RWPE2 (cell line): ENCODE results near the gene SDF2.

Experiments
- ATAC-seq: fragments of 200-7000 bp; cut with Tn5 transposase; 3 replicates; pipeline ENCODE4 v1.9.1; 2021; ENCODE audit warnings: low read depth
- DNase-seq: peaks from one replicate; pipeline ENCODE4 v3.0.0-alpha.2; 2020; ENCODE audit warnings: low spot score
- H3K27ac ChIP-seq: fragments of 450-650 bp; 2 replicates; pipeline ENCODE4 v1.5.1; 2017; ENCODE audit warnings: mild to moderate bottlenecking; ENCODE audit not compliant: poor library complexity, severe bottlenecking
- H3K27me3 ChIP-seq: fragments of 250-450 bp; sonication (Bioruptor Pico); 2 replicates; pipeline ENCODE4 v1.5.1; 2021; ENCODE audit warnings: mild to moderate bottlenecking, moderate library complexity; ENCODE audit not compliant: insufficient read depth, poor library complexity, severe bottlenecking
- H3K36me3 ChIP-seq: fragments of 250-450 bp; sonication (Bioruptor Pico); 2 replicates; pipeline ENCODE4 v1.5.1; 2020; ENCODE audit warnings: low read depth, mild to moderate bottlenecking, moderate library complexity
- H3K4me1 ChIP-seq: fragments of 250-450 bp; sonication (Bioruptor Pico); 2 replicates; pipeline ENCODE4 v1.5.1; 2021; ENCODE audit warnings: mild to moderate bottlenecking, moderate library complexity; ENCODE audit not compliant: insufficient read depth, poor library complexity, severe bottlenecking
- H3K4me3 ChIP-seq: fragments of 250-450 bp; sonication (Bioruptor Pico); 2 replicates; pipeline ENCODE4 v1.5.1; 2021; ENCODE audit warnings: mild to moderate bottlenecking, moderate library complexity; ENCODE audit not compliant: severe bottlenecking
- H3K9me3 ChIP-seq: fragments of 250-450 bp; sonication (Bioruptor Pico); 2 replicates; pipeline ENCODE4 v1.5.1; 2021; ENCODE audit warnings: mild to moderate bottlenecking, moderate library complexity; ENCODE audit not compliant: severe bottlenecking
- TF ChIP-seq, protein P1 (sequence below): fragments of 450-650 bp; IDR thresholded peaks from one replicate; pipeline ENCODE4 v1.5.1; 2017; ENCODE audit warnings: mild to moderate bottlenecking, moderate library complexity; ENCODE audit not compliant: poor library complexity, severe bottlenecking

SDF2 gene

DNA sequence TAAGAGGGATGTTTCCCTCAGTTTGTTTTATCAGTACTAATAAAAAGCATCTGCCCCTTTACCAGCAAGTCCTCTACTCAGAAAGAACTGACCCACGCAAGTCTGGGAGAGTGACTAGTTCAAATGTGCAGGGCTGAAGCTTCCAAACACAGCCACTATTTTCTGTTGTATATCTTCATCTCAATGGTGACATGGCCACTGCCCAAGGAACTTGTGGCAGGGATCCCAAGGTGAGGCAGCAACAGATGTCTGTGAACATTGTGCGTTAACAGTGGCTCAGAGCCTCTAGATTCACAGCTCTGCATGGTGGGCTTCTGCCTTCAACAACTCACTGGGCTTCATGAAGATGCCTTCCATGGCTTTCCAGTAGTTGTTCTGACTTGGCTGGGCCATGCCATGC is 13.0 kb downstream of the SDF2 start:
- TF ChIP-seq, protein P1, sequence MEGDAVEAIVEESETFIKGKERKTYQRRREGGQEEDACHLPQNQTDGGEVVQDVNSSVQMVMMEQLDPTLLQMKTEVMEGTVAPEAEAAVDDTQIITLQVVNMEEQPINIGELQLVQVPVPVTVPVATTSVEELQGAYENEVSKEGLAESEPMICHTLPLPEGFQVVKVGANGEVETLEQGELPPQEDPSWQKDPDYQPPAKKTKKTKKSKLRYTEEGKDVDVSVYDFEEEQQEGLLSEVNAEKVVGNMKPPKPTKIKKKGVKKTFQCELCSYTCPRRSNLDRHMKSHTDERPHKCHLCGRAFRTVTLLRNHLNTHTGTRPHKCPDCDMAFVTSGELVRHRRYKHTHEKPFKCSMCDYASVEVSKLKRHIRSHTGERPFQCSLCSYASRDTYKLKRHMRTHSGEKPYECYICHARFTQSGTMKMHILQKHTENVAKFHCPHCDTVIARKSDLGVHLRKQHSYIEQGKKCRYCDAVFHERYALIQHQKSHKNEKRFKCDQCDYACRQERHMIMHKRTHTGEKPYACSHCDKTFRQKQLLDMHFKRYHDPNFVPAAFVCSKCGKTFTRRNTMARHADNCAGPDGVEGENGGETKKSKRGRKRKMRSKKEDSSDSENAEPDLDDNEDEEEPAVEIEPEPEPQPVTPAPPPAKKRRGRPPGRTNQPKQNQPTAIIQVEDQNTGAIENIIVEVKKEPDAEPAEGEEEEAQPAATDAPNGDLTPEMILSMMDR: no peak
- Histone ChIP-seq H3K27me3 (no peaks in the 10 kb centered on the region), H3K27ac (no peak overlapping the region), H3K4me3 (no peak overlapping the region), H3K4me1 (peaks cover 6% of the 10 kb centered on the region), H3K36me3 (peaks cover 37% of the 10 kb centered on the region), H3K9me3 (no peaks in the 10 kb centered on the region)
- no peak for DNase-seq
- no peak for ATAC-seq

DNA sequence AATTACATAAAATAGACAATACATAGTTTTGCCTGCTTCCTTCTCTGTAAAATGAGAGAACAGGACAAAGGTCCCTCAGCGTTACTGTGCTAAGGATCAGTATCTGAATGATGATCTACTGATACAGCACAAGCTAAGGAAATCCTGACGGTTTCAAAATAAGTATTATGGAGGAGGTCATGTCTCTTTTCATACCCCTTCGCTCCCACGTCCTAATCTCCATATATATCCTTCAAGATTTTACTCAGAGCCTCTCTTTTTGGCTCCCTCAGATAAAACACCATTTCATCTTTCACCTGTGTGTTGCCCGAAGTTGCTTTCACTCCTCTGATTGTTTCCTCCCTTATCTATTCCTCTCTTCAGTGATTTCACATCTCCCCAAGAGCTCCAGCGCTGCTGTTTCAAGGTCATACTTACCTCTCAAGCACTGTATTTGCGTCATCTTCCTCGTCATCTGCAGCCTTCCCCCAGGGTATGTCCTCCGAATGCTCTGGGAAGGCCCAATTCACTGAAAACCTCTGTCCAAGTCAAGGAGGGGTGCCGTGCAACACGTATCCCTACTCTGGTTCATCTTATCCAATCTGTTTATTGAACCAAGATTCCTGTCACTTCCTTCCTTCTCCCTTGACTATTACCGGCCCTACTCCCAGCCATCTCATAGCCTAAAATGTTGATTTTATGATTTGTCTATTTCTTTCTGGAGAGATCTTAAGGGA is 15.5 kb downstream of the SDF2 start:
- DNase-seq (no peak), ATAC-seq (no peak)
- peaks cover 46% of the 10 kb centered on the region for H3K36me3 ChIP-seq
- H3K9me3 ChIP-seq: no peaks in the 10 kb centered on the region
- peak overlapping the region; percentile 48 for H3K27ac ChIP-seq
- no peaks in the 10 kb centered on the region for H3K27me3 ChIP-seq
- H3K4me3 ChIP-seq: peak overlapping the region; percentile 39
- TF ChIP-seq, protein P1: no peak
- peaks cover 8% of the 10 kb centered on the region for H3K4me1 ChIP-seq

DNA sequence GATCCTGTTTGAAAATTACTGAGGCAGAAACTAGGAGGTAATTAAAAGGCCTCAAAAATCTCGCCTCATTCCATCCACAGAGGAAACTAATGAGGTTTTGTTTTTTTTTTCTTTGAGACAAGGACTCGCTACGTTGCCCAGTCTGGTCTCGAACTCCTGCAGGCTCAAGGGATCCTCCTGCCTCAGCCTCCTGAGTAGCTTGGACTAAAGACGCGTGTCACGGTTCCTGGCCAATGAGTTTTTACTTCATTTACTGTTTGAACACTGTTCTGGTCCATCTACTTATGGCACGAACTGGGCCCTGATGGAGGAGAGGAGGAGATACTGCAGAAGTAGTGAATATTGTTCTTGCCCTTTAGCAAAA is 16.1 kb downstream of the SDF2 start:
- H3K4me3 ChIP-seq: peak overlapping the region; percentile 39
- peaks cover 47% of the 10 kb centered on the region for H3K36me3 ChIP-seq
- TF ChIP-seq, protein P1: no peak
- no peak for ATAC-seq
- peaks cover 8% of the 10 kb centered on the region for H3K4me1 ChIP-seq
- peak overlapping the region; percentile 48 for H3K27ac ChIP-seq
- DNase-seq: no peak
- H3K9me3 ChIP-seq: no peaks in the 10 kb centered on the region
- H3K27me3 ChIP-seq: no peaks in the 10 kb centered on the region

DNA sequence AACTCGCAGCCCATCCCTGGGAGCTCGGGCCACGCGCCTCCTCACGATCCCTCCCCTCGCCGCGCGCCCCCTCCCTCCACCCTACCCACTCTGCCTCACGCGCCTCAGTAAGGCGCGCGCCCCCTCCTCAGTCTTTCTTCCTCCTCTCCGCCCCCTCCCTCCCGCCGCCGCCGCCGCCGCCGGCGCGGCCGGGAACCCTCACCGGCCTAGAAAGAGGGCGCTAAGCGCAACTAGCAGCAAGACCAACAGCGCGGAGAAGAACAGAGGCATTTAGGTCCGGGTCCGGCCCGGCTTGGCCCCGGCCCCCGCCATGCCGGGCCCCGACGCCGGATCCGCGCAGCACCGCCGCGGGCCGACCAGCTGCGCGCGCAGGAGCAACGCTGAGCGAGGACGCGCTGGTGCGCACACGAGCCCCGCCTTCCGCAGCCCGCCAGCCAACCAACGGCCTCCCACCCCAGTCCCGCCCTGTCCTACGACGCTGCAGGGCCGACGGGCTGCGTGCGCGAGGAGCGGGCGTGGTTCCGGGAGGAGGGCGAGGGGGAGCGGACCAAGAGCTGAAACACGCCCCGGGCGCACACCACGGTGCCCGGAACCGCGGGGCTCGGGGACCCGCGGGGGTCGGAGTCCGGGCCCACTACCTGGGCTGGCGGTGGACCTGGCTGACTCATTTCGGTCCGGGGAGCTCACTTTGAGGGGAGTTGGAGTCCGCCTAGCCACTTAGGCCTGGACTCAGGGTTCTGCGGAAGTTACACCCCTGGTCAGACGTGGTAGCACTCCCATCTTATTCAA is 16.7 kb downstream of the SDF2 start, which contains the start of gene BLTP2:
Gene BLTP2 (minus strand): TSS at position 372 of the 789 bp plus-strand sequence. CDS start 102 bp downstream, at position 270.
- Histone ChIP-seq H3K36me3 (peaks cover 49% of the 10 kb centered on the region), H3K9me3 (no peaks in the 10 kb centered on the region), H3K4me3 (peak within 1 kb of the TSS; percentile 39), H3K4me1 (peaks cover 8% of the 10 kb centered on the region), H3K27ac (peak within 1 kb of the TSS; percentile 48), H3K27me3 (no peaks in the 10 kb centered on the region)
- peak; percentile 98 for ATAC-seq
- DNase-seq: peak; percentile 94
- TF ChIP-seq, protein P1: no peak
